Limb (tissue), 2 donors: ENCODE results near the gene RTP2.
"Not testable (repeated sequence)": the region's sequence is repeated elsewhere in the genome, so short reads cannot be mapped to it uniquely, and the experiment has no call there.

Experiments used
- DNase-seq, 2 donors: peaks; one replicate each; pipeline ENCODE4 v3.0.0-alpha.2; 2016; ENCODE audit errors: extremely low spot score in 2 of 2

The RTP2 gene

GRCh38 chr3:187714404-187714979 lies 12.1 kb upstream of the RTP2 start:
- peak; percentile 36 to 81 for DNase-seq

- no peak for DNase-seq
These were observed 11.1 kb upstream of the RTP2 start for GRCh38 chr3:187713504-187713903.

GRCh38 chr3:187709155-187709554 lies 6.8 kb upstream of the RTP2 start:
- DNase-seq, result no peak

- no peak for DNase-seq
These were observed 6.3 kb upstream of the RTP2 start for GRCh38 chr3:187708696-187709095.

GRCh38 chr3:187706971-187707370 lies 4.6 kb upstream of the RTP2 start:
- no peak for DNase-seq

- no peak for DNase-seq
These were observed 2.8 kb upstream of the RTP2 start for GRCh38 chr3:187705164-187705563.

- DNase-seq, result no peak
These were observed 2.1 kb downstream of the RTP2 start for GRCh38 chr3:187700249-187700648.

GRCh38 chr3:187698499-187699399 lies 3.6 kb downstream of the RTP2 start:
- no peak for DNase-seq

GRCh38 chr3:187696021-187696420 lies 6.3 kb downstream of the RTP2 start:
- no peak for DNase-seq

GRCh38 chr3:187695449-187695848 lies 6.9 kb downstream of the RTP2 start:
- DNase-seq, result no peak

GRCh38 chr3:187694801-187695200 lies 7.6 kb downstream of the RTP2 start:
- no peak for DNase-seq

- no peak for DNase-seq
These were observed 8.9 kb downstream of the RTP2 start for GRCh38 chr3:187693431-187693830.

GRCh38 chr3:187689984-187690383 lies 12.4 kb downstream of the RTP2 start:
- DNase-seq, result no peak

GRCh38 chr3:187686621-187687273 lies 15.6 kb downstream of the RTP2 start:
- DNase-seq, result no peak

GRCh38 chr3:187685948-187686347 lies 16.4 kb downstream of the RTP2 start:
- DNase-seq, result no peak

- no peak for DNase-seq
These were observed 17.5 kb downstream of the RTP2 start for GRCh38 chr3:187684880-187685279.

- no peak for DNase-seq
These were observed 17.9 kb downstream of the RTP2 start for GRCh38 chr3:187684444-187684843.

- not testable (repeated sequence) for DNase-seq
These were observed 20.6 kb downstream of the RTP2 start for GRCh38 chr3:187681756-187682155.

GRCh38 chr3:187679638-187680396 lies 22.5 kb downstream of the RTP2 start:
- peak; percentile 62 to 83 for DNase-seq

- DNase-seq, result peak; percentile 45 to 63
These were observed 23.6 kb downstream of the RTP2 start for GRCh38 chr3:187678726-187679268.

GRCh38 chr3:187677604-187678003 lies 24.8 kb downstream of the RTP2 start:
- DNase-seq, result no peak
